HUDEP-2 (cell line): Measurements from ENCODE around the gene GRK7.
"Not testable (repeated sequence)": the region's sequence is repeated elsewhere in the genome, so short reads cannot be mapped to it uniquely, and the experiment has no call there.

Experiments
- DNase-seq, 76 experiments: peaks; one replicate each; lab custom pipeline; 2025; ENCODE audit not compliant: unreplicated experiment in 76 of 76; lab: John Stamatoyannopoulos, UW

GRK7 gene

GRCh38 chr3:141793476-141794260 lies 30.5 kb downstream of the GRK7 start:
- no peak for DNase-seq

- no peak for DNase-seq
These were observed 32.1 kb downstream of the GRK7 start for GRCh38 chr3:141795276-141795675.

- no peak for DNase-seq
These were observed 32.5 kb downstream of the GRK7 start for GRCh38 chr3:141795741-141796080.

GRCh38 chr3:141796081-141796888 lies 33.1 kb downstream of the GRK7 start:
- DNase-seq = peak in 5 of 76 experiments; percentile 3 to 24 (median 14)

GRCh38 chr3:141796889-141797781 lies 33.9 kb downstream of the GRK7 start:
- DNase-seq = peak in 1 of 76 experiments; percentile 5

GRCh38 chr3:141797819-141798447 lies 34.7 kb downstream of the GRK7 start:
- no peak for DNase-seq

GRCh38 chr3:141798448-141798845 lies 35.2 kb downstream of the GRK7 start:
- DNase-seq = no peak

GRCh38 chr3:141802316-141803077 lies 39.3 kb downstream of the GRK7 start:
- DNase-seq = no peak

- DNase-seq = not testable (repeated sequence)
These were observed 40.3 kb downstream of the GRK7 start for GRCh38 chr3:141803538-141803937.

- no peak for DNase-seq
These were observed 41.2 kb downstream of the GRK7 start for GRCh38 chr3:141804447-141804777.

- no peak for DNase-seq
These were observed 41.8 kb downstream of the GRK7 start for GRCh38 chr3:141804778-141805639.

- DNase-seq = no peak
These were observed 44.2 kb downstream of the GRK7 start for GRCh38 chr3:141807277-141808033.

- no peak for DNase-seq
These were observed 45.4 kb downstream of the GRK7 start for GRCh38 chr3:141808586-141808985.

GRCh38 chr3:141810161-141810560 lies 47.0 kb downstream of the GRK7 start:
- no peak for DNase-seq

GRCh38 chr3:141811348-141811747 lies 48.1 kb downstream of the GRK7 start:
- DNase-seq = no peak

GRCh38 chr3:141812084-141812483 lies 48.9 kb downstream of the GRK7 start:
- no peak for DNase-seq

GRCh38 chr3:141812586-141812985 lies 49.4 kb downstream of the GRK7 start:
- no peak for DNase-seq
